Body of pancreas (tissue), 4 donors: ENCODE measurements around the gene RTRAF. TPM values are rescaled to one million over a fixed set of nuclear protein-coding genes. Genes with fewer than 3 reads are reported as not detected.

ENCODE experiments used
- ATAC-seq: fragments of 150-250 bp; one replicate; pipeline ENCODE4 v1.9.1; 2016
- DNase-seq, 4 donors: peaks; one replicate each; pipeline ENCODE4 v3.0.0-alpha.2; 2019
- H3K27ac ChIP-seq, 4 donors: fragments of 200-600 bp; sonication (generic); 1 replicate in 3 of 4; 2 replicates in 1 of 4; pipeline versions ENCODE4 v1.5.1 to v1.6.1; 2016 to 2019; ENCODE audit warnings: mild to moderate bottlenecking in 1 of 4, mixed read lengths in 1 of 4, moderate library complexity in 1 of 4
- H3K27me3 ChIP-seq, 2 donors: fragments of 200-600 bp; sonication (generic); one replicate each; pipeline ENCODE4 v1.6.0; 2016; ENCODE audit warnings: mild to moderate bottlenecking in 1 of 2
- H3K36me3 ChIP-seq, 2 donors: fragments of 200-600 bp; sonication (generic); replicated peaks in 1 of 2; 2 replicates each; pipeline ENCODE4 v1.5.1; 2016; ENCODE audit warnings: low read depth in 2 of 2; ENCODE audit not compliant: insufficient read depth in 1 of 2
- H3K4me1 ChIP-seq: fragments of 200-600 bp; sonication (generic); one replicate; pipeline ENCODE4 v1.6.0; 2016
- H3K4me3 ChIP-seq, 2 donors: fragments of 200-600 bp; sonication (generic); 1 replicate in 1 of 2; 2 replicates in 1 of 2; pipeline ENCODE4 v1.5.1; 2016 to 2019
- H3K9me3 ChIP-seq, 3 donors: fragments of 200-600 bp; sonication (generic); 1 replicate in 2 of 3; 2 replicates in 1 of 3; pipeline ENCODE4 v1.5.1; 2016
- POLR2A ChIP-seq, 3 donors: fragments of 450-650 bp; IDR thresholded peaks; one replicate each; pipeline ENCODE4 v1.6.1; 2016; ENCODE audit warnings: antibody characterized with exemption in 3 of 3, mild to moderate bottlenecking in 2 of 3
- WGBS, 2 donors: methylation state at CpG; one replicate each; pipeline ENCODE4 v1.1.5; 2017; 5-methylcytosine and 5-hydroxymethylcytosine counted together
- intact Hi-C: fragments of 100-400 bp; cut with DNase I; formaldehyde crosslinking; loops from one replicate; pipeline ENCODE4 v1.15.1; 2023
- total RNA-seq, 2 donors: library from RNA; depleted of rRNA; stranded (reverse); fragments of >200 nt; gene quantifications; one replicate each; pipeline ENCODE4 v1.1.0, GENCODE V29; 2016
- TF ChIP-seq, protein P1 (sequence below), 7 experiments: fragments of 450-650 bp in 4 of 7; fragments of 200-600 bp in 3 of 7; sonication (generic) in 3 of 7; IDR thresholded peaks; one replicate each; pipeline ENCODE4 v1.5.1; 2016 to 2019; ENCODE audit warnings: antibody characterized with exemption in 7 of 7

Gene RTRAF
- total RNA-seq, 2 donors from 2014 or later = 15.2 to 40.7 TPM

DNA sequence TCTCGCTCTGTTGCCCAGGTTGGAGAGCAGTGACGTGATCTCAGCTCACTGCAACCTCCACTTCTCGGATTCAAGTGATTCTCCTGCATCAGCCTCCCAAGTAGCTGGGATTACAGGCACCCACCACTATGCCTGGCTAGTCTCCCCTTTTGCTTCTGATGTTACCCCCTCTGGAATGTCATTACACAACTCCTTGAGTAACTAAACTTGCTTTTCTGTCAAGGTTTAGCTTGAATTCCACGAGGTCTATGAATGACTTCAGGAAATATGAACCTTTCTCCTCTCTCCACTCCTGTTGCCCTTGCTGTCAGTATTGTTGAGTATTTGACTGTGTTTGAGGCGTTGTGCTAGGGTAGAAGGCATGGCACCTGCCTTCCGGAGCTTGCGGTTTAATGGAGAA, 16.8 kb upstream of the RTRAF start:
- intact Hi-C loops = no loop called here
- no peaks in the 10 kb centered on the region for H3K27me3 ChIP-seq
- no peak for ATAC-seq
- no peaks in the 10 kb centered on the region for H3K36me3 ChIP-seq
- H3K4me3 ChIP-seq = no peak overlapping the region
- WGBS, 2 donors = 67 to 70% methylated on average over 7 of the region's 7 CpGs
- TF ChIP-seq POLR2A (IDR thresholded peaks at IDR 0.05) = no peak
- TF ChIP-seq, protein P1, sequence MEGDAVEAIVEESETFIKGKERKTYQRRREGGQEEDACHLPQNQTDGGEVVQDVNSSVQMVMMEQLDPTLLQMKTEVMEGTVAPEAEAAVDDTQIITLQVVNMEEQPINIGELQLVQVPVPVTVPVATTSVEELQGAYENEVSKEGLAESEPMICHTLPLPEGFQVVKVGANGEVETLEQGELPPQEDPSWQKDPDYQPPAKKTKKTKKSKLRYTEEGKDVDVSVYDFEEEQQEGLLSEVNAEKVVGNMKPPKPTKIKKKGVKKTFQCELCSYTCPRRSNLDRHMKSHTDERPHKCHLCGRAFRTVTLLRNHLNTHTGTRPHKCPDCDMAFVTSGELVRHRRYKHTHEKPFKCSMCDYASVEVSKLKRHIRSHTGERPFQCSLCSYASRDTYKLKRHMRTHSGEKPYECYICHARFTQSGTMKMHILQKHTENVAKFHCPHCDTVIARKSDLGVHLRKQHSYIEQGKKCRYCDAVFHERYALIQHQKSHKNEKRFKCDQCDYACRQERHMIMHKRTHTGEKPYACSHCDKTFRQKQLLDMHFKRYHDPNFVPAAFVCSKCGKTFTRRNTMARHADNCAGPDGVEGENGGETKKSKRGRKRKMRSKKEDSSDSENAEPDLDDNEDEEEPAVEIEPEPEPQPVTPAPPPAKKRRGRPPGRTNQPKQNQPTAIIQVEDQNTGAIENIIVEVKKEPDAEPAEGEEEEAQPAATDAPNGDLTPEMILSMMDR (IDR thresholded peaks at IDR 0.05) = no peak
- no peaks in the 10 kb centered on the region for H3K9me3 ChIP-seq
- no peaks in the 10 kb centered on the region for H3K4me1 ChIP-seq
- H3K27ac ChIP-seq = no peak overlapping the region
- no peak for DNase-seq

DNA sequence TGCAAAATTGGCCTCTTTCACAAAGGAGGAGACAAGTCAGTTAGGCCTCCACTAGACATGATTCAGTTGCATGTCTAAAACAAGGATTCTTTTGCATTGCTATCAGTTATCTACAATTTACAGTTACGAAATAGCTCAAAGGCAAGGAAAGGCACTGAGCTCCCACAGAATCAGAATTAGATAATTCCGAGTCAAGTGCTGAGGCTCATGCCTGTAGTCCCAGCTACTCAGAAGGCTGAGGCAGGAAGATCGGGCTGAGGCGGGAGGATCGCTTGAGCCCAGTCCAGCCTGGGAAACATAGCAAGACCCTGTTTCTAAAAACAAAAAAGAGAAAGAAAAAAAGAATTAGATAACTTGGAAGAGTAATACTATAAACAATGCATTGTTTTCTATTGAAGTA, 12.3 kb upstream of the RTRAF start:
- TF ChIP-seq POLR2A (IDR thresholded peaks at IDR 0.05) = no peak
- TF ChIP-seq, protein P1 (IDR thresholded peaks at IDR 0.05) = no peak
- no peaks in the 10 kb centered on the region for H3K9me3 ChIP-seq
- intact Hi-C loops = no loop called here
- H3K4me3 ChIP-seq = no peak overlapping the region
- no peaks in the 10 kb centered on the region for H3K27me3 ChIP-seq
- H3K27ac ChIP-seq = no peak overlapping the region
- ATAC-seq (no peak), DNase-seq (no peak)
- no peaks in the 10 kb centered on the region for H3K4me1 ChIP-seq
- 84 to 88% methylated on average over 5 of the region's 5 CpGs for WGBS, 2 donors
- no peaks in the 10 kb centered on the region for H3K36me3 ChIP-seq

DNA sequence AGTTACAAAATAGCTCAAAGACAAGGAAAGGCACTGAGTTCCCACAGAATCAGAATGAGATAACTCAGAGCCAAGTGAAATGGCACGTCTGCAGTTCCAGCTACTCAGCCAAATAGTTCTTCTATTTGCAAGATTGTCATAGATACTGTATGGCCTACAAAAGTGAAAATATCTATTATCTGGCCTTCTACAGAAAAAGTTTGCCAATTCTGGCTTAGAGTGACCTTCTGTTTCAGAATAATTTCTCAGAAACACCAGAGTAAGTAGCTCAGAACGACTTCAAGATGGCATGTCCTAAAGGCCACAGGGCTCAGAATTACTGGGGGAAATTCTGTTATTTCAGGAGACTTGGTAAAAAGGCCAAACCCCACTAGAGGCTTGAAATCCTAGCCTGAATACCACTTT, 10.7 kb upstream of the RTRAF start:
- H3K36me3 ChIP-seq = no peaks in the 10 kb centered on the region
- 19 to 42% methylated on average over 2 of the region's 2 CpGs for WGBS, 2 donors
- intact Hi-C loops = no loop called here
- H3K9me3 ChIP-seq = no peaks in the 10 kb centered on the region
- ATAC-seq (peak; percentile 9), DNase-seq (no peak)
- H3K4me3 ChIP-seq = no peak overlapping the region
- TF ChIP-seq, protein P1 (IDR thresholded peaks at IDR 0.05) = no peak
- no peak for TF ChIP-seq POLR2A (IDR thresholded peaks at IDR 0.05)
- H3K27ac ChIP-seq = no peak overlapping the region
- H3K4me1 ChIP-seq = no peaks in the 10 kb centered on the region
- no peaks in the 10 kb centered on the region for H3K27me3 ChIP-seq

DNA sequence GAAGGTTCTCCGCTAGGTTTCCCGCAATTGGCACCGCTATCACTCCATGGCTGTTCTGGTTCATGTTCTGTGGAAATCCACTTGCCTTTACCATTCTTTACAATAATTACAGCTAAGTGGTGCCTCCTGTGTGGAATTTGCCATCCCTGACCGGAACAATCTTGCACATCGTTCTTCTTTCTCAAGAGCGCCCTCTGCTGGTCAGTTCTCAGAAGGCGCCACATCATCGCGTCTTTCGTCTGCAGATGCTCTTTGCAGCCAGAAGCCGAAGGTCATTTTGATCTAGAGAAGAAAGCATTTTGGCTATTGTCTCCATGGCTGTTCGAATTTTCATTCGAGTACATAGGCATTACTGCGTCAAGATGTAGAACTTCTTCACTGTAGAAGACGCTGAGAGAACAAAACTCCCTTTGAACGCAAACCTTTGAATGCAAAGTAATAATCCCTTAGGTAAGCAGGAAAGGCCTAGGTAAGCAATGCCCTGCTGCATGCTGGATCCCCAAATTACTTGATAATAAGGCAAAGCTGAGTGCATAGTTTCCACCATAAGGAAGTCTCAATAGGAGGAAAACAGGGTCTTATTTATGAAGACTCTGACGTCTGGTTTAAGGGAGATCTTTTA, 10.1 kb upstream of the RTRAF start:
- H3K27ac ChIP-seq = no peak overlapping the region
- no peaks in the 10 kb centered on the region for H3K27me3 ChIP-seq
- no peak for TF ChIP-seq POLR2A (IDR thresholded peaks at IDR 0.05)
- TF ChIP-seq, protein P1 (IDR thresholded peaks at IDR 0.05) = peak; percentile 71 to 93 (median 75)
- H3K9me3 ChIP-seq = no peaks in the 10 kb centered on the region
- intact Hi-C loops = no loop called here
- ATAC-seq (peak; percentile 86), DNase-seq (peak; percentile 80 to 87 (median 84))
- H3K4me3 ChIP-seq = no peak overlapping the region
- H3K4me1 ChIP-seq = no peaks in the 10 kb centered on the region
- 18 to 20% methylated on average over 17 of the region's 17 CpGs for WGBS, 2 donors
- H3K36me3 ChIP-seq = no peaks in the 10 kb centered on the region

DNA sequence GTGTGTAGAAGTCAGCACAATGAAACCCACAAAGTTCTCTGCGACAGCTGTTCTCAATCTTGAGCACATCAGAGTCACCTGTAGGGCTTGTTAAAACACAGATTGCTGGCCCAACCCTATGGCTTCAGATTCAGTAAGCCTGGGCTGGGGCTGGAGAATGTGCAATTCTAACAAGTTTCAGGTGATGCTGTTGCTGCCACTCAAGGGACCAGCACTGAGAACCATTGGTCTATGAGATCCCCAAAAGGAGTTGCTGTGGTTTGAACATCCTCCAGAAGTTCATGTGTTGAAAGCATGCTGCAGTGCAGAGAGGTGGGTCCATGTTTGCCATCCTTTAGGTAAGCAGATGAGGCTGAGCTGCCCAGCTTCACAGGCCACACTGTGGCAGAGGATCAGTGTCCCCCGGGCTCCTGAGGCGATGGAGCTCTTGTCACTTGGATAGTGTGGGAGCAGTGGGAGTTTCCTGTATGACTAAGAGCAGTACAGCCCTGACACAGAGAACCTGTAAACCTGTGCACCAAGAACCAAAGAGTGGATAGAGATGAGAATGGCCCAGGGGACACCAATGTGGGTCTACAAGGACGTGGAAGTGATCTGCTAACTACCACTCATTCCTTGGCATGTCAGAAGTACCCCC, 8.0 kb upstream of the RTRAF start:
- Histone ChIP-seq H3K9me3 (no peaks in the 10 kb centered on the region), H3K27me3 (no peaks in the 10 kb centered on the region), H3K36me3 (no peaks in the 10 kb centered on the region), H3K4me1 (no peaks in the 10 kb centered on the region), H3K27ac (no peak overlapping the region), H3K4me3 (no peak overlapping the region)
- no peak for TF ChIP-seq POLR2A (IDR thresholded peaks at IDR 0.05)
- TF ChIP-seq, protein P1 (IDR thresholded peaks at IDR 0.05) = no peak
- ATAC-seq (no peak), DNase-seq (no peak)
- intact Hi-C loops = loop anchor here (10.0 kb wide), 1 partner anchor 143 kb away; no protein-coding TSS in a partner anchor
- 67 to 74% methylated on average over 2 to 4 of the region's 4 CpGs for WGBS, 2 donors
